ENCODE results near the gene GPR84.

The GPR84 gene

GRCh38 chr12:54341378-54342300 lies 22.6 kb downstream of the GPR84 start:
- TF ChIP-seq GATA3 (IDR thresholded peaks at IDR 0.05; ENCODE audit: low read depth, low read length) (no peak), GATA2 (IDR thresholded peaks at IDR 0.05; ENCODE audit: low read depth, low read length) (no peak)

- no peak for TF ChIP-seq GATA3 (IDR thresholded peaks at IDR 0.05; ENCODE audit: low read depth, low read length)
- no peak for TF ChIP-seq GATA2 (IDR thresholded peaks at IDR 0.05; ENCODE audit: low read depth, low read length)
Measured at GRCh38 chr12:54340846-54341245, 23.4 kb downstream of the GPR84 start.

GRCh38 chr12:54338698-54339296 lies 25.5 kb downstream of the GPR84 start:
- no peak for TF ChIP-seq GATA3 (IDR thresholded peaks at IDR 0.05; ENCODE audit: low read depth, low read length)
- no peak for TF ChIP-seq GATA2 (IDR thresholded peaks at IDR 0.05; ENCODE audit: low read depth, low read length)

DNA sequence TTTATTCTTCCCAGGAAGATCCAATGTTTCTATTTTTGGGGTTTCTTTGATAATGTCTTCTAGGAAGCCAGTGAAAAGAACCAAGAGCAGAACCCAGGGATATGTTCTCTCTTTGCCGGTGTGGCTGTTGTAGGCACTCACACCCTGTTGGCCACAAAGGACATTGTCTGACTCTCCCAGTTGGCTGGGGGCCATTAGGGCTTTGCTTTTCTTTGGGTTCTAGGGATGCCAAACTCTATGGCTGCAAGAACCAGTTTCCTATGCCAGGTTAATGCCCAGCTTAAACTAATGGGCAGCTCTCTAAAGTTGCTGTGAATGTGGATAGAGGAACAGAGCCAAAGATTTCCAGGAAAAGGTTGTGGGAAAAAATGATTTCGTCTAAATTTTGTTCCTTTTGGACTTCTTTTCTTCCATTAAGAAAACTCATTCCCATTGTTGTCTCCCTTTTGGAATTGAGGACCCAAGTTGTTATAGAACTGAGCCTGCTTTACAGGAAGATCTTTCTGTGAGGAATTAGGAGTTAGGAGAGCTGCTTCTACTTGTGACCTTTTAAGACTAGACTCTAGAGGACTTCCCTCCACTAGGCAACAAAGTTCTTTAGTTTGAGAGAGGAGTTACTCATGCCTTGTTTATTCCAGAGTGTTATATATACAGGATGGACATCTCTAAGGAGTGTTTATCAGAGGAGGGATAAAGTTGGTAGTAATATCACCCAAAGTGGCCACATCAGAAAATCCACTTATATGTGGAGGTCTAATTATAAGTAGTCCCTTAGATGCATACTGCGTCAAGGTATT lies 26.2 kb downstream of the GPR84 start:
- TF ChIP-seq GATA3 (IDR thresholded peaks at IDR 0.05; ENCODE audit: low read depth, low read length) (no peak), GATA2 (IDR thresholded peaks at IDR 0.05; ENCODE audit: low read depth, low read length) (no peak)

DNA sequence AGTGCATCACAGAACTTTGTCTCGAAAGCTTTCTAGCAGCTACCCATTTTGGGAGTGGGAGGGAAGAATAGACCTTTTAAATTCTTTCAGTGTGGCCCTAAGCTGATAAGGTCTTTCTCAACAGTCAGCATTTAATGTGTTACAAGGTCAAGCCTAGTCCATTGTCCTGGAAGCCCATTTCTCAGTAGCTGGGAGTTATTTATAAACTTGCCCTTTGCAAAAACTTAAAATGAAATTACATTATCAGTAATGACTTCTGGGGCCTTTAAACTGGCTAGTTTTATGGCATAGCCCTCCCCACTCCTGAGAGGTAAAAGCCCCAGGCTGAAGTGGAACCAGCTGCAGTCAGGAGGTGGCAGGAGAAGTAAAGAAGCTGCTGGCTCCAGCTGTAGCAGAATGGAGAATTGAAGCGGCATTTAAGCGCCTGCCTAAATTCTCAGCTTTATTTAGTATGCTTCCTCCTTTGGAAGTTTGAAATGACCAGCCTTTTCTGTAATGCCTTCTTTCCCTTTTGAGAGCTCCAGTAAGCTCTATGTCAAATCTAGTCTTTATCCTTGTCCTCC lies 26.9 kb downstream of the GPR84 start:
- TF ChIP-seq GATA2 (IDR thresholded peaks at IDR 0.05; ENCODE audit: low read depth, low read length) (no peak), GATA3 (IDR thresholded peaks at IDR 0.05; ENCODE audit: low read depth, low read length) (no peak)

DNA sequence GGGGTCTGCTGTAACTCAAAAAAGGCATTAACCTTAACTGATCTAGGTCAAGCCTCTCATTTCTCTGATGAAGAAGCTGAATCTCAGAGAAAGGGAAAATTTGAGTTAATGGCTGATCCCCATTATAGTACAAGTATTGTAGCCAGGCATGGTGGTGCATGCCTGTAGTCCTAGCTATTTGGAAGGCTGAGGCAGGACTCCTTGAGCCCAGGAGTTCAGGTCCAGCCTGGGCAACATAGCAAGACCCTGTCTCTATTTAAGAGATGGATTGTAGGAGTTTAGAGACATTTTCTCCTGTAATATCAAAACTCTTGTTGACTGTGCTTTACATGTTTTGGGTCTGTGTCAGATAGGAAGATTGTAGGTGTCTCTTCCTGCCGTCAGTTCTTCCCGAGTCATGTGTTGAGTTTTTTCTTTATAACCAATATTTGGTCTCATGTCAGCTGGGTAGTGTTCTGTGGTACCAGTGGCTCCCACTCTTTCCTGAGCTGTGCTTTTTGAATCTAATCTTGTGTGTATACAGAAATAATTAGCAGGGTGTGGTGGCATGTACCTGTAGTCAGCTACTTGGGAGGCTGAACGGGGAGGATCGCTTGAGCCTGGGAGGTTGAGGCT lies 30.8 kb downstream of the GPR84 start:
- TF ChIP-seq GATA3 (IDR thresholded peaks at IDR 0.05; ENCODE audit: low read depth, low read length): no peak
- no peak for TF ChIP-seq GATA2 (IDR thresholded peaks at IDR 0.05; ENCODE audit: low read depth, low read length)

DNA sequence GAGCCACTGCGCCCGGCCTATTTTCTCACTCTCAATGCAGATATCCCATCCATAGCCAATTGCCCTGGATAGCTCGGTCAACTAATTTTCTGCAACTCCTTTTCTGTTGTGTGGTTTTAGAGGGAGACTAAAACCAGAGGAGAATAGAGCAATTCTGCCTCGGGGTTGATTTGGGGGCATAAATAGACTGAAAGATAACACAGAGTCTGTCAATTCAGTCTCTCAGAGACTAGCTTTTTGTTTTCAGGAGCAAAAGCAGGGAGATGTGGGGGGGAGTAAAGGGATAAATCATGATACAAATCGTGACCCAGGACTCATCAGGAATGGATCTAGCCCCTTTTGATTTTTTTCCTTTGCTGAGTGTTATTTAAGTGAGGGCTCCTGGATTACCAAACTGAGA lies 32.8 kb downstream of the GPR84 start:
- TF ChIP-seq GATA2 (IDR thresholded peaks at IDR 0.05; ENCODE audit: low read depth, low read length): no peak
- no peak for TF ChIP-seq GATA3 (IDR thresholded peaks at IDR 0.05; ENCODE audit: low read depth, low read length)

DNA sequence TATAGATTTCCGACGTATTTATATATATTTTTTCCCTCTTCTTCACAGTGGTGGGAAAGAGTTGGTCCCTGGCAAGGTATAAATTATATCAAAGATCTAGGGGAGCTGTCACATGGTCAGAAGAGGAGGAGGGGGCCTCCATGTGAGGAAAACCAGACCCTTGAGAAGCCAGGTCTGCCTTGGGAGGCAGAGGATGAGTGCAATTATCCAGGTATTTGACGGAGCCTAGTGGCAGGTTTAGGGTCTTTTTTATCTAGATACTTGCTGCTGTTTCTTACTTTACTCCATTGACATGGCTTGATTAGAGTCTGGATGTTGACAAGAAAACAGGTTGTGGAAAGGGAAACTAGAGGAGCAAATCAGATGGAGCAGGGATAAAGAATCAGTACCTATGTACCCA lies 33.8 kb downstream of the GPR84 start:
- TF ChIP-seq GATA2 (IDR thresholded peaks at IDR 0.05; ENCODE audit: low read depth, low read length): no peak
- TF ChIP-seq GATA3 (IDR thresholded peaks at IDR 0.05; ENCODE audit: low read depth, low read length): no peak

- no peak for TF ChIP-seq GATA3 (IDR thresholded peaks at IDR 0.05; ENCODE audit: low read depth, low read length)
- TF ChIP-seq GATA2 (IDR thresholded peaks at IDR 0.05; ENCODE audit: low read depth, low read length): no peak
Measured at GRCh38 chr12:54329759-54330158, 34.5 kb downstream of the GPR84 start.

- TF ChIP-seq GATA2 (IDR thresholded peaks at IDR 0.05; ENCODE audit: low read depth, low read length) (no peak), GATA3 (IDR thresholded peaks at IDR 0.05; ENCODE audit: low read depth, low read length) (no peak)
Measured at GRCh38 chr12:54328595-54329337, 35.5 kb downstream of the GPR84 start.

DNA sequence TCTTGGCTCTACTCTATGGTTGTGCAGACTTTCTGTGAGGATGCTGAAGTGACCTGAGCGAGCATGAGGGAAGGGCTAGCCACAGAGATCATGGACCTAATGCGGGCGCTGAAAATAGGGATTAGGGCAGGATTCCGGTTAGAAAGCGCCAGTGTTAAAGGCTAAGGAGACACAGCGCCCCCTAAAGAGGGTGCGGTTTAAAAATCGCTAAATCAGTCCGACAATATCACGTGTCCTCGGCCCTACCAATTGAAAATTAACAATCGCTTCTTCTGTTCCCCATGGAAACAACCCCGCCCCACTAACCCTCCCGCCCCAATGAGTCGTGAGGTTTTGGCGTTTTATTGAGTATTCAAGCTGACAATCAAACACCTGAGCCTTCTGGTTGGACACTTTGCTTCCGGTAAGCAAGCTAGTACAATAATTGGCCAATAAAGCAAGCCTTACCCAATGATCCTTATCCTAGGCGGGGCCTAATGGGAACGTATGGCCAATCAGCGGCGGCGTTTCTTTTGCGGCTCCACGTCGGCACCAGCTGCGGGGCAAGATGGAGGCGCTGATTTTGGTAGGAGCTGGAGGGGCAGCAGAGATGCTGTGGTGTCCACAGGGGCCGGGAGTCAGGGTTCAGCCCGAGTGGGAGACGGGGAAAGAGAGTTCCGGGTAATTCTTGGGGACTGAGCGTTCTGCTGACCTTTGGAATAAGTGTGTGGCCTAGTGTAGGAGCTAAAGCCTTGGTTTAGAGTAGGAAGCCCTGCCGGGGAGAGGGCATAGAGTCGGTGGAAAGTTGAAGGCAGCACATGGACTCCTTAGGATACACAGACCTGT lies 39.5 kb downstream of the GPR84 start, which contains the start of gene COPZ1:
Gene COPZ1 (plus strand): TSS at position 515 of the 825 bp plus-strand sequence. CDS start 33 bp downstream, at position 548.
- TF ChIP-seq GATA2 (IDR thresholded peaks at IDR 0.05; ENCODE audit: low read depth, low read length) (peak; percentile 69), GATA3 (IDR thresholded peaks at IDR 0.05; ENCODE audit: low read depth, low read length) (no peak)

- TF ChIP-seq GATA3 (IDR thresholded peaks at IDR 0.05; ENCODE audit: low read depth, low read length): no peak
- TF ChIP-seq GATA2 (IDR thresholded peaks at IDR 0.05; ENCODE audit: low read depth, low read length): no peak
Measured at GRCh38 chr12:54321363-54321762, 42.9 kb downstream of the GPR84 start.

Measured in SH-SY5Y (cell line).